ENCODE data around the gene TMEM164.

TMEM164 gene

GRCh38 chrX:110037178-110037577 lies 34.3 kb downstream of the TMEM164 start:
- no peak for DNase-seq (ENCODE audit: low read depth, low spot score)

- DNase-seq (ENCODE audit: low read depth, low spot score), result no peak
Measured at GRCh38 chrX:110038900-110039299, 36.0 kb downstream of the TMEM164 start.

- DNase-seq (ENCODE audit: low read depth, low spot score), result no peak
Measured at GRCh38 chrX:110041980-110042379, 39.1 kb downstream of the TMEM164 start.

DNA sequence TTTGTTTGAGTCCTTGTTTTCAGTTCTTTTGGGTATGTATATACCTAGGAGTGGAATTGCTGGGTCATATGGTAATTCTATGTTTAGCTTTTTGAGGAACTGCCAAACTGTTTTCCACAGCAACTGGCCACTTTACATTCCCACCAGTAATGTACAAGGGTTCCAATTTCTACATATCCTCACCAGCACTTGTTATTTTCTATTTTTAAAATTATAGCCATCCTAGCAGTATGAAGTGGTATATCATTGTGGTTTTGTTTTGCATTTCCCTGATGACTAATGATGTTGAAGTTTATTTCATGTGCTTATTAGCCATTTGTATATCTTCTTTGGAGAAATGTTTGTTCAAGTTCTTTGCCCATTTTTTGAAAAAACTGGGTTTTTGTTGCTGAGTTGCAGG lies 39.6 kb downstream of the TMEM164 start:
- DNase-seq (ENCODE audit: low read depth, low spot score), result no peak

DNA sequence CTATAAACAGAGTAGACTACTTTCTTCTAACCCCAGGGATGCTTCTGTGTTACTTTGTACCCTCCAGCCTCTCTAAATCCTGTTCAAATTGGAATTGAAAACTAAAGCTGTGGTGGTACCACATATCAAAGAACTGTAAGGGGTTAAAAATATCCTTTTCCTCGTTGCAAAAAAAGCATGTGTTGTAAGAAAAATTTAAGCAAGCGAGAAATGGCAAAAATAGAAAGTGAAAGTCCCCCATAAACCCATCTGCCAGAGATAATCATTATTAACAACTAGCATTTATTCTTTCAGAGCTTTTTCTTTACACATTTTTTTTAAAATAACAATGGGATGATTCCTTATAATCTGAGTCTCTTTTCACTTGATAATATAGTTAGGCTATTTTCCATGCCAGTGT lies 40.6 kb downstream of the TMEM164 start:
- no peak for DNase-seq (ENCODE audit: low read depth, low spot score)

GRCh38 chrX:110044346-110045249 lies 41.7 kb downstream of the TMEM164 start:
- no peak for DNase-seq (ENCODE audit: low read depth, low spot score)

GRCh38 chrX:110045421-110045820 lies 42.5 kb downstream of the TMEM164 start:
- DNase-seq (ENCODE audit: low read depth, low spot score), result no peak

DNA sequence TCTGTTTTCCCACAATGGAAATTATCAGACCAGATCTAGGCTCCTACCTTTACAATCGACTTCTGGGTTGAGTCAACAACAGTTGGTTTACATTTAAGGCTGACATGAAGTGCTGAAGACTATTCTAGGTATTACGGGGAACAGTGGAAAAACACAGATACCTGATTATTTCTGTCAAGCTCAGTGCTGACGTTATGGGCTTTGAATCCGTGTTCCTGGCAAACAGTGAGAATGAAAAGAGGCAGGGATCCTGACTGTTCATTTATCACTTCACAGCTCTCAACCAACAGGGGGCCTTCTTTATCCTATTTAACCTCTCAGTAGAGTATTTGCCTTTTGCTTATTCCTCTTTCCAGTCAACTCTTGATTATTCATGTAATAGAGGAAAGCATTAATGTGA lies 43.1 kb downstream of the TMEM164 start:
- DNase-seq (ENCODE audit: low read depth, low spot score), result no peak

DNA sequence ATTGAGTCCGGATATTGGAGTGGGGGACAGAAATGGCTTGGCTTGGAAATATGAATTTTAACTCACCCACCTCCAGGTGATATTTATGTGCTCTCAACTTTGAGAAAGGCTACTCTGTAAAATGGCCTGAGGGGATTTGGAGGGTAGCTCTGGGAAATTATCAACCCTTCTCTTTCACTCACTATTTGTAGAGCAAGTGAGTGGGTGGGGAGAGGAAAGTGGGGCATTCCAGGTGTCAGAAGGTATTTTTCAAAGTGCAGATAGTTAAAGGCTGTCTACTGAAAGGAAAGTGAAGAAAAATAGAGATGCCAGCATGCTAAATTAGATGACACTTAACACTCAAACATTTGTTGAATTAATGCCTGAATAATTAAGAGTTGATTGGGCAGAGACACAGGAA lies 44.1 kb downstream of the TMEM164 start:
- no peak for DNase-seq (ENCODE audit: low read depth, low spot score)

DNA sequence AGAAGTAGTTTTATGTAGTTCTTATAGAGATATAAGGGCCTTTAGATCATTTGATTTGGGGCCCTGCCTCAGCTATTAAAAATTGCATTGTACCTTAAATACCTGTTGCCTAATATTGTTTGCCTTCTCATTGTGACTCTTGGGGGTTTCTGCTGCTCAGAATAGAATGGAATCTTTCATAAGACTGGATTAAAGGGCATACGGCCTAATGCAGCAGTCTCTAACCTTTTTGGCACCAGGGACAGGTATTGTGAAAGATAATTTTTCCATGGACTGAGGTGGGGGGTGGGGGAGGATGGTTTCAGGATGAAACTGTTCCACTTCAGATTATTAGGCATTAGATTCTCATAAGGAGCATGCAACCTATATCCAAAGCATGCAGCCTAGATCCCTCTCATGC lies 46.2 kb downstream of the TMEM164 start:
- DNase-seq (ENCODE audit: low read depth, low spot score), result no peak

GRCh38 chrX:110050386-110050785 lies 47.5 kb downstream of the TMEM164 start:
- DNase-seq (ENCODE audit: low read depth, low spot score), result no peak

- DNase-seq (ENCODE audit: low read depth, low spot score), result no peak
Measured at GRCh38 chrX:110050901-110051300, 48.0 kb downstream of the TMEM164 start.

GRCh38 chrX:110051559-110051958 lies 48.6 kb downstream of the TMEM164 start:
- DNase-seq (ENCODE audit: low read depth, low spot score), result no peak

DNA sequence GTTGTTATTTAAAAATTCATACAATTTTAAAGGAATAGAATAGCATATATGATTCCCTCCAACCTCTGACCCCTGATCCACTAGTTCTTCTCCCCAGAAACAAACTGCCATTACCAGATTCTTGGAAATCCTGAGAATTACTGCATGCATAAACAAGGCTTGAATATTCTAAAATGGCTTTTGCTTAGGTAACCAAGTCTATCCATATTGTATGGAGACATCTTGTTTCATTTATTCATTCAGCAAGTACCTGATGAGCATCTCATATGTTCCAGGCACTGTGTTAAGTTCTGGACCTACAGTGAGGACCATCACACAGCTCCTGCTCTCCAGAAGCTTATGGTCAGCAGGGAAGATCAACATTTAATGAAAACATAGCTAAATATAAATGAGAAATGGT lies 49.4 kb downstream of the TMEM164 start:
- DNase-seq (ENCODE audit: low read depth, low spot score), result no peak

DNA sequence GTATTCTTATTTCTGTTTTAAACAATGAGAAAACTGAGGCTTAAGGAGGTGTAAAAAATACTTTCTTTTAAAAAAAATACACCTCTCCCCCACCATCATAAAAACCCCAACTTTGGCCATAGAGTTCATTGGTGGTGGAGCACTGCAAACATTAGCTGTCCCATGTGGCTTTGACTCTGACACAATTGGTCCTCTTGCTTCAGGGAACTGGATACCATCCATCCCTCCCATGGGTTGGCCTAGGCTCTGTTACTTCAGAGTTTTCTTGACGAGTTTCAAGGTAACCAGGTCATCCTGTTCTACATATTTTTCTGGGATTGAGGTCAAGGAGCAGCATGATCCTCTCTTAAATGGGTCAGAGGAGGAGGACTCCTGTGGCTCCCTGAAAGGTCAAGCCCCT lies 50.5 kb downstream of the TMEM164 start:
- DNase-seq (ENCODE audit: low read depth, low spot score), result no peak

- no peak for DNase-seq (ENCODE audit: low read depth, low spot score)
Measured at GRCh38 chrX:110055616-110056015, 52.7 kb downstream of the TMEM164 start.

DNA sequence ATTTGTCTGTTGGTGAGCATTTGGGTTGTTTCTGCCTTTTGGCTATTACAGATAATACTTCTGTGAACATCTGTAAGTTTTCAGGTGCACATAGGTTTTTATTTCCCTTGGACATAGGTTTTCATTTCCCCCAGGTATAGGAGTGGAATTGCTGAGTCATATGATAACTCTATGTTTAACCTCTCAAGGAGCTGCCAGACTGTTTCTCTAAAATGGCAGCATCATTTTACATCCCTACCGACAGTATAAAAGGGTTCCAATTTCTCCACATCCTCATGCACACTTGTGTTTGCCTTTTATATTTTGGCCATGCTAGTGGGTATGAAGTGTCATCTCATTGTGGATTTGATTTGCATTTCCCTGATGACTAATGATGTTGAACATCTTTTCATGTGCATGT lies 53.5 kb downstream of the TMEM164 start:
- DNase-seq (ENCODE audit: low read depth, low spot score), result no peak

DNA sequence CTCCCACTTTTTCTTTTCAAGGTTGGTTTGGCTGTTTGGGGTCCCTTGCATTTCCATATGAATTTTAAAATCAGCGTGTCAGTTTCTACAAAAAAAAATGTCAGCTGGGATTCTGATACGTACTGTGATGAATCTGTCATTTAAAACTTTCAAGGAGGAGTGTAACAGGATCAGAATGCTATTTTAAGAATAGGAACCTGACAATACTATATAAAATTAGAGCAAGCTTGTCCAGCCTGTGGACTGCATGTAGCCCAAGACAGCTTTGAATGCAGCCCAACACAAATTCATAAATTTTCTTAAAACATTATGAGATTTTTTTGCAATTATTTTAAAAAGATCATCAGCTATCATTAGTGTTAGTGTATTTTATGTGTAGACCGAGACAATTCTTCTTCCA lies 56.5 kb downstream of the TMEM164 start:
- DNase-seq (ENCODE audit: low read depth, low spot score), result no peak

GRCh38 chrX:110060317-110060716 lies 57.4 kb downstream of the TMEM164 start:
- no peak for DNase-seq (ENCODE audit: low read depth, low spot score)

DNA sequence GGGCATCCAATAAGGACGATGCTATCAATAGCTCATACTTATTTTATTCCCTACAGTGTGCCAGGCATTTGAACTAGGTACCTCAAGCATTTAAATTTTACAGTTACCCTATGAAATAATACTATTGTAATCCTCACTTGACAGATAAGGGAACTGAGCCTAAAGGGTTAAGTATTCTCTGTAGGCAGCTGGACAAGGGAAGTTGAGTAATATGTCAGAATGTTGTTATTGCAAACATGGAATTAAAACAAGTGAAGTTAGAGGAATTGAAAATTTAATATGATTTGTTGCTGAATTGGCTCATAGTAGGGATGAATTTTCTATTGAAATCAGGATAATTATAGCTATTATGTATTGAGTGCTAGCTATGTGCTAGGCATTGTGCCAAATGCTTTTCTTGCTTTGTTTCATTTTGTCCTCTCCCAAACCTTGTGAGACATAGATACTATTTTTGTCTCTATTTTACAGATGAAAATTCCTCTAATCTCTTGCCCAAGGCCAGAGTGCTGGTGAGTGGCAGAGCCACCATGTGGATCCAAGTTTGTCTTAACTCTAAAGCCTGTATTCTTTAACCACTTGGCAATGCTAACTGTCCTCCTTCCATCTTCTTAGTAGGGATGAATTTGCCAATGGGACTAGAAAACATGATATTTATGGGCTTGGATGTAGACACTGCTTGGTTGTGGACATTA lies 58.1 kb downstream of the TMEM164 start:
- DNase-seq (ENCODE audit: low read depth, low spot score), result no peak

DNA sequence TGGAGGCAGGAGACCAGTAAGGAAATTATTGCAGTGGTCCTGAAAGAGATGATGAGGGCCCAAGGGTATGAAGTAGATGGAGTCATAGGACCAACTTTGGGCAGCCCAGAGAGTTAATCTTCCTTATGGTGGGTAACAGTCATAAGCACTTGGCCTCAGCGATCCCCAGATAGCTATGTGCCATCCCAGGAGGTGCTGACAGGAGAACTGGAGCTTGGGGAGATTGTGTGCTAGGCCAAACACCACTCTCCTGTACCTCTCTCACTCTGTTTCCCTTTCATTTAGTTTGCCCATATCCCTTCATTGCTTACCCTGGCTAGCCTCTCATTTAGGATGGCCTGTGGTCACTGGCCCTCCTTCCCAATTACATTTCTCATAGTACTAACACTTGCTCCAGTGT lies 60.0 kb downstream of the TMEM164 start:
- no peak for DNase-seq (ENCODE audit: low read depth, low spot score)

- DNase-seq (ENCODE audit: low read depth, low spot score), result no peak
Measured at GRCh38 chrX:110066488-110067225, 63.7 kb downstream of the TMEM164 start.
